ENCODE measurements around the gene C12orf56. TPM values are rescaled to one million over a fixed set of nuclear protein-coding genes. Genes with fewer than 3 reads are reported as not detected.
"Not testable (repeated sequence)": the region's sequence is repeated elsewhere in the genome, so short reads cannot be mapped to it uniquely, and the experiment has no call there.

C12orf56 gene
- total RNA-seq, 1 donor from 2014 or later = 9.2 TPM

- intact Hi-C loops (cut with DNase I) = no loop called here
- ATAC-seq = no peak
- DNase-seq (ENCODE audit: low spot score) = no peak
Observed at GRCh38 chr12:64323476-64324225, 66.9 kb downstream of the C12orf56 start.

GRCh38 chr12:64323006-64323405, 67.6 kb downstream of the C12orf56 start:
- intact Hi-C loops (cut with DNase I) = no loop called here
- ATAC-seq = no peak
- DNase-seq (ENCODE audit: low spot score) = no peak

- intact Hi-C loops (cut with DNase I) = no loop called here
- no peak for ATAC-seq
Observed at GRCh38 chr12:64320611-64321010, 69.9 kb downstream of the C12orf56 start.

GRCh38 chr12:64319540-64320225, 70.9 kb downstream of the C12orf56 start:
- ATAC-seq; DNase-seq (ENCODE audit: low spot score); intact Hi-C loops (cut with DNase I): not testable (repeated sequence)

More at GRCh38 chr12:64320611-64321010, 69.9 kb downstream of the C12orf56 start:
- no peak for DNase-seq (ENCODE audit: low spot score)

GRCh38 chr12:64318605-64319004, 72.0 kb downstream of the C12orf56 start:
- no peak for DNase-seq (ENCODE audit: low spot score)
- intact Hi-C loops (cut with DNase I) = no loop called here
- no peak for ATAC-seq

GRCh38 chr12:64311877-64312276, 78.7 kb downstream of the C12orf56 start:
- ATAC-seq (no peak), DNase-seq (ENCODE audit: low spot score) (no peak)
- intact Hi-C loops (cut with DNase I) = no loop called here

- no peak for DNase-seq (ENCODE audit: low spot score)
Observed at GRCh38 chr12:64304571-64304970, 86.0 kb downstream of the C12orf56 start.

GRCh38 chr12:64299628-64300027, 90.9 kb downstream of the C12orf56 start:
- no peak for DNase-seq (ENCODE audit: low spot score)
- intact Hi-C loops (cut with DNase I) = no loop called here
- no peak for ATAC-seq

More at GRCh38 chr12:64304571-64304970, 86.0 kb downstream of the C12orf56 start:
- no peak for ATAC-seq
- intact Hi-C loops (cut with DNase I) = no loop called here

- DNase-seq (ENCODE audit: low spot score) (no peak), ATAC-seq (no peak)
- intact Hi-C loops (cut with DNase I) = no loop called here
Observed at GRCh38 chr12:64296301-64296700, 94.3 kb downstream of the C12orf56 start.

GRCh38 chr12:64293654-64294364, 96.7 kb downstream of the C12orf56 start:
- ATAC-seq (peak; percentile 59), DNase-seq (ENCODE audit: low spot score) (no peak)
- intact Hi-C loops (cut with DNase I) = no loop called here

- intact Hi-C loops (cut with DNase I); DNase-seq (ENCODE audit: low spot score); ATAC-seq: not testable (repeated sequence)
Observed at GRCh38 chr12:64293174-64293573, 97.4 kb downstream of the C12orf56 start.

- intact Hi-C loops (cut with DNase I) = no loop called here
- ATAC-seq (no peak), DNase-seq (ENCODE audit: low spot score) (no peak)
Observed at GRCh38 chr12:64286521-64286920, 104.0 kb downstream of the C12orf56 start.

- no peak for DNase-seq (ENCODE audit: low spot score)
- intact Hi-C loops (cut with DNase I) = no loop called here
- ATAC-seq = no peak
Observed at GRCh38 chr12:64284256-64284655, 106.3 kb downstream of the C12orf56 start.

GRCh38 chr12:64278421-64278820, 112.1 kb downstream of the C12orf56 start:
- DNase-seq (ENCODE audit: low spot score) (no peak), ATAC-seq (no peak)
- intact Hi-C loops (cut with DNase I) = no loop called here

- DNase-seq (ENCODE audit: low spot score) = no peak
- intact Hi-C loops (cut with DNase I) = no loop called here
- ATAC-seq = peak; percentile 49
Observed at GRCh38 chr12:64273527-64274403, 116.8 kb downstream of the C12orf56 start.

- intact Hi-C loops (cut with DNase I) = no loop called here
- no peak for ATAC-seq
- no peak for DNase-seq (ENCODE audit: low spot score)
Observed at GRCh38 chr12:64270411-64270810, 120.1 kb downstream of the C12orf56 start.

GRCh38 chr12:64269161-64269560, 121.4 kb downstream of the C12orf56 start:
- DNase-seq (ENCODE audit: low spot score) (no peak), ATAC-seq (no peak)
- intact Hi-C loops (cut with DNase I) = no loop called here

GRCh38 chr12:64268409-64268808, 122.1 kb downstream of the C12orf56 start:
- DNase-seq (ENCODE audit: low spot score) (no peak), ATAC-seq (no peak)
- intact Hi-C loops (cut with DNase I) = no loop called here

- intact Hi-C loops (cut with DNase I) = no loop called here
- no peak for DNase-seq (ENCODE audit: low spot score)
- ATAC-seq = no peak
Observed at GRCh38 chr12:64265839-64266238, 124.7 kb downstream of the C12orf56 start.
